Nephron (organoid): Measurements from ENCODE around the gene RTN1.

Experiments used
- H3K27ac Mint-ChIP-seq, 3 experiments: 2 replicates each; pipeline ENCODE4 v1.8.0; 2020; ENCODE audit warnings: mixed read lengths in 3 of 3, mild to moderate bottlenecking in 2 of 3, moderate library complexity in 1 of 3
- H3K27me3 Mint-ChIP-seq: 2 replicates; pipeline ENCODE4 v1.8.0; 2021; ENCODE audit warnings: low read depth, mild to moderate bottlenecking, moderate library complexity, mixed read lengths
- H3K36me3 Mint-ChIP-seq: 2 replicates; pipeline ENCODE4 v1.8.0; 2020; ENCODE audit warnings: low read depth, mixed read lengths
- H3K4me1 Mint-ChIP-seq: 2 replicates; pipeline ENCODE4 v1.8.0; 2020; ENCODE audit warnings: mixed read lengths
- H3K4me3 Mint-ChIP-seq, 3 experiments: 2 replicates each; pipeline ENCODE4 v1.8.0; 2020; ENCODE audit warnings: mild to moderate bottlenecking in 3 of 3, mixed read lengths in 3 of 3, moderate library complexity in 2 of 3
- H3K9me3 Mint-ChIP-seq: 2 replicates; pipeline ENCODE4 v1.8.0; 2020; ENCODE audit warnings: mixed read lengths
- TF ChIP-seq, protein P1 (sequence below), 3 experiments: fragments of 200-600 bp; sonication (generic); IDR thresholded peaks; one replicate each; pipeline ENCODE4 v1.5.0; 2021; ENCODE audit warnings: antibody characterized with exemption in 3 of 3; ENCODE audit not compliant: unreplicated experiment in 3 of 3

The RTN1 gene

DNA sequence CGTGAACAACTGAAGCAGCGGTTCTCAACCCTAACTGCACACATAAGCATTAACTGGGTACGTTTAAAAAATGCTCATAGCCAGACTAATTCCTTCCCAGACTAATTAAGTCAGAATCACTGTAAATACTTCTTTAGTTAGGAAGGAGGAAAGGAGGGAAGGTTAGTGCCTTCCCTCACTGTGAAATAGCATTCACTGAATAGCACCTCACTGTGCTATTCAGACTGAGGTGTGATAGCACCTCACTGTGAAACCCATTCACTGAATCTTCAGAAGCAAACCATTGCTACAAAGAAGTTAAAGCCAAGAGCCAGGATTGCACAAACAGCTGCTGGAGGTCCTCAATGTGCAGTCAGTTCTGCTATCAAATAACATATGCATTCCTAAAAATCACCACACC lies 58.8 kb downstream of the RTN1 start:
- Mint-ChIP-seq H3K4me3 (no peak overlapping the region), H3K36me3 (no peaks in the 10 kb centered on the region), H3K27ac (no peak overlapping the region), H3K4me1 (peaks cover 24% of the 10 kb centered on the region), H3K27me3 (no peaks in the 10 kb centered on the region), H3K9me3 (no peaks in the 10 kb centered on the region)
- TF ChIP-seq, protein P1, sequence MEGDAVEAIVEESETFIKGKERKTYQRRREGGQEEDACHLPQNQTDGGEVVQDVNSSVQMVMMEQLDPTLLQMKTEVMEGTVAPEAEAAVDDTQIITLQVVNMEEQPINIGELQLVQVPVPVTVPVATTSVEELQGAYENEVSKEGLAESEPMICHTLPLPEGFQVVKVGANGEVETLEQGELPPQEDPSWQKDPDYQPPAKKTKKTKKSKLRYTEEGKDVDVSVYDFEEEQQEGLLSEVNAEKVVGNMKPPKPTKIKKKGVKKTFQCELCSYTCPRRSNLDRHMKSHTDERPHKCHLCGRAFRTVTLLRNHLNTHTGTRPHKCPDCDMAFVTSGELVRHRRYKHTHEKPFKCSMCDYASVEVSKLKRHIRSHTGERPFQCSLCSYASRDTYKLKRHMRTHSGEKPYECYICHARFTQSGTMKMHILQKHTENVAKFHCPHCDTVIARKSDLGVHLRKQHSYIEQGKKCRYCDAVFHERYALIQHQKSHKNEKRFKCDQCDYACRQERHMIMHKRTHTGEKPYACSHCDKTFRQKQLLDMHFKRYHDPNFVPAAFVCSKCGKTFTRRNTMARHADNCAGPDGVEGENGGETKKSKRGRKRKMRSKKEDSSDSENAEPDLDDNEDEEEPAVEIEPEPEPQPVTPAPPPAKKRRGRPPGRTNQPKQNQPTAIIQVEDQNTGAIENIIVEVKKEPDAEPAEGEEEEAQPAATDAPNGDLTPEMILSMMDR (IDR thresholded peaks at IDR 0.05; ENCODE audit: unreplicated experiment in 3 of 3): no peak

DNA sequence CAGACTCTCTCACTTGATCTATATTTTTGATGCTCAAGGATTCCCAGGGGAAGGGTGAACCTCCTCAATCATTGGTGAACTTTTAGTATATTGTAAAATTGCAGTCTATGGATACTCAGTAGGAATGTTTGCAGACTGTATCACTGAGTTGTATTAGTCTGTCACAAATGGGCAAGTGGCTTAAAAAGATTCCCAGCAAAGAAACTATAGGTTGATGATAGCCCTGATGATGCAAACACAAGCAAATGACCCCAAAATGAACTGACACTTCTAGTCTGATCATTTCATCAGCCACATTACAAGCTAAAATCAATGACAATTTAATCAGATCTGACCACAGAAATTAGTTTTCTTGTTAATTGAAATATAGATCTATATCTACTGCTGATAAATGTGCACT lies 59.5 kb downstream of the RTN1 start:
- Mint-ChIP-seq H3K4me3 (no peak overlapping the region), H3K9me3 (no peaks in the 10 kb centered on the region), H3K36me3 (no peaks in the 10 kb centered on the region), H3K4me1 (peaks cover 24% of the 10 kb centered on the region), H3K27me3 (no peaks in the 10 kb centered on the region), H3K27ac (no peak overlapping the region)
- TF ChIP-seq, protein P1 (IDR thresholded peaks at IDR 0.05; ENCODE audit: unreplicated experiment in 3 of 3): no peak

DNA sequence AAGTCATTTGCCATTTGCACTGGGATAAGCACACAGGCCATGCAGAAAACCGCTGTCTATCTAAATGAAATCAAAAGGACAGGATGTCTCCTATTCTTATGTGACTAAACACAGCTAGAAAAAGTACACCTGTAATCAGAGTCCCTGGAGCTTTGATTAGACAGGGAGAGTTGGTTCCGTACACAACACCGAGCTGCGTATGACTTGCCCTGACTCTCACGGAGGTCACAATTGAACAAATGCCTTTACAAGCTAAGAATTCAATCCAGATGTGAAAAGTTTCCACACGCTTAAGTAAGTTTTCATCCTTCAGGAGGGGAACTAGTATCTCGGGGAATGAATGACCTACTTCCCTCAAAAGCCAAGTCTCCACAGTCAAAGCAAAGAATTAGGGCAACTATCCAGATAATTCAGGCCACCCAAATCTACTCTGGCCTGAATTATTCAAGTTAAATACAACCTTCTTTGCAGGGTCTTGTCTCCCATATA lies 67.5 kb downstream of the RTN1 start:
- no peaks in the 10 kb centered on the region for H3K9me3 Mint-ChIP-seq
- H3K4me1 Mint-ChIP-seq: no peaks in the 10 kb centered on the region
- H3K36me3 Mint-ChIP-seq: no peaks in the 10 kb centered on the region
- H3K4me3 Mint-ChIP-seq: no peak overlapping the region
- no peak overlapping the region for H3K27ac Mint-ChIP-seq
- TF ChIP-seq, protein P1 (IDR thresholded peaks at IDR 0.05; ENCODE audit: unreplicated experiment in 3 of 3): no peak
- peaks cover 3% of the 10 kb centered on the region for H3K27me3 Mint-ChIP-seq

DNA sequence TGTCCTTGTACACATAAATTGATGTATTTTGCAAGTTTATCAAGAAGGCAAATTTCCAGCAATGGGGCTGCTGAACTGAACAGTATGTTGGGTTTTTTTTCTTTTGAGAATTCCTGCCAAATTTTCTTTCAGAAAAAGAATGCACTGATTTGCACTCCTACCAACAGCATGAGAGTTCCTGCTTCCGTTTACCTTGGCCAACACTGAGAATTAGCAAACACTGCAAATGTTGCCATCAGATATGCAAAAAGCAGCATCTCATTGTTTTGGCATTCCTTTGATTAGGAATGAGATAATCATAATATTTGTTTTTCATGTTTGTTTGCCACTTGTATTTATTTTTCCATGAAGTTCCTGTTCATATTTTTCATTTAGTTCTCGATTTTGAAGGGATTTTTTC lies 82.4 kb downstream of the RTN1 start:
- TF ChIP-seq, protein P1 (IDR thresholded peaks at IDR 0.05; ENCODE audit: unreplicated experiment in 3 of 3): no peak
- H3K36me3 Mint-ChIP-seq: no peaks in the 10 kb centered on the region
- H3K9me3 Mint-ChIP-seq: no peaks in the 10 kb centered on the region
- no peak overlapping the region for H3K27ac Mint-ChIP-seq
- H3K4me3 Mint-ChIP-seq: no peak overlapping the region
- H3K27me3 Mint-ChIP-seq: no peaks in the 10 kb centered on the region
- H3K4me1 Mint-ChIP-seq: no peaks in the 10 kb centered on the region

DNA sequence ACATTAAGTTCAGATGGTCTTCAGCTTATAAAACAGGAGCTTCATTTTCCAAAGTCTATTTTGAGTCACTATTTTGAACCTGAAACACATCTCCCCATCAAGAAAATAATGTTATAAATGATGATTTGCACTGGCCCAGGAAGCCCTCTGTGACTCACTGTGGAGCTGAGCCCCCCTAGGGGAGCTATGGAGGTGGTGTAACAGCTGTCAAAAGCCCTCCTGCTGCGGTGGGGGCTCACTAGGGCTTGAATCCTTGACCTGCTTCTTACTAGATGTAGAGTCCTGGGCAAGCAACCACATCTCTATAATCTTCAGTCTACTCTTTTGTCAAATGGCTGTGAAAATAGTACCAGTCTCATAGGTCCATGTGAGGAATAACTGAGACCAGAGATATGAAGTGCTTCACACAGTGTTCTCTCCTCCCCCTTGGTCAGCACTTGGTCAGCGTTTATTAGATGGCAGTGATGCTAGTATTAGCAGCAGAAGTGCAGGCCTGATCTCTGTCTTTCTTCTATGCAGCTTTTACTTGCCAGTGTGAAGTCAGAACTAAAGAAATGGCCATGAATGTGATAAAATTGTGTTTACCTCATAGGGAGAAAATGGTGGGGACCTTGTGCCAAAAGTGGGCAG lies 83.4 kb downstream of the RTN1 start:
- Mint-ChIP-seq H3K36me3 (no peaks in the 10 kb centered on the region), H3K4me3 (no peak overlapping the region), H3K27me3 (no peaks in the 10 kb centered on the region), H3K9me3 (no peaks in the 10 kb centered on the region), H3K27ac (no peak overlapping the region), H3K4me1 (peaks cover 6% of the 10 kb centered on the region)
- TF ChIP-seq, protein P1 (IDR thresholded peaks at IDR 0.05; ENCODE audit: unreplicated experiment in 3 of 3): no peak

DNA sequence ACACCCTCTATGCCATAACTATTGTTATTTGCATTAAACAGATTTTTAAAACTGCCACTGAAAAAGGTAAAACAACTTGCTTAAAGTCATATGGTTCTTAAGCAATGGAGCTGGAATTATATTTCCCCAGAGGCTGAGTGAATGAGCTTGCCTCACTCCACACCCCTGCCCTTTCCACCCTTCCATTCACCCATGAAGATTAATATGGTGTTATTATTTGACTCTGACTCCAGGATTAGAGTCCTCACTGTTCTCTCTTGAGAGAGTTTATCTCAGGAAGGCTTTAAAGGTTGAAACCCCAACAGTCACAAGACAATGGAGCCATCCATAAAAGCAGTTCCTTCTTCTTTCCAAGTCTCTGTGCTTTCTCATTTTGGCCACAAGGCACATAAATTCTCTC lies 84.9 kb downstream of the RTN1 start:
- no peaks in the 10 kb centered on the region for H3K9me3 Mint-ChIP-seq
- no peaks in the 10 kb centered on the region for H3K27me3 Mint-ChIP-seq
- no peak overlapping the region for H3K27ac Mint-ChIP-seq
- TF ChIP-seq, protein P1 (IDR thresholded peaks at IDR 0.05; ENCODE audit: unreplicated experiment in 3 of 3): no peak
- peaks cover 6% of the 10 kb centered on the region for H3K4me1 Mint-ChIP-seq
- no peak overlapping the region for H3K4me3 Mint-ChIP-seq
- H3K36me3 Mint-ChIP-seq: no peaks in the 10 kb centered on the region
